Panc1 (cell line): ENCODE measurements around the gene ITPR3. TPM values are rescaled to one million over a fixed set of nuclear protein-coding genes. Genes with fewer than 3 reads are reported as not detected.

Experiments
- ATAC-seq: fragments of 200-7000 bp; cut with Tn5 transposase; 2 replicates; pipeline ENCODE4 v1.9.1; 2020; ENCODE audit warnings: mild to moderate bottlenecking, moderate library complexity
- BruUV-seq: library from RNA; stranded (reverse); fragments of 400-500 nt; replicated peaks from 2 replicates; lab custom pipeline; 2021; lab: Mats Ljungman, UMichigan
- CTCF ChIA-PET: fragments of 300-600 bp; sonication (Branson Sonifier 250); formaldehyde crosslinking; loops from one replicate; lab custom pipeline; 2022; ENCODE audit warnings: antibody characterized with exemption; lab: Charles Lee
- POLR2A ChIA-PET: fragments of 300-600 bp; sonication (Branson Sonifier 250); formaldehyde crosslinking; loops from one replicate; lab custom pipeline; 2022; ENCODE audit warnings: antibody characterized with exemption; lab: Charles Lee
- DNase-seq: peaks from one replicate; pipeline ENCODE4 v3.0.0-alpha.2; 2010; ENCODE audit warnings: low read depth, low spot score
- H3K27ac ChIP-seq: 2 replicates; pipeline ENCODE4 v1.5.1; 2011; ENCODE audit warnings: mild to moderate bottlenecking, low read length, inconsistent platforms
- H3K27me3 ChIP-seq: fragments of 200-500 bp; sonication (Bioruptor generic); 2 replicates; pipeline ENCODE4 v1.6.0; 2014; ENCODE audit warnings: low read length, inconsistent platforms; ENCODE audit not compliant: control insufficient read depth, insufficient read depth
- H3K36me3 ChIP-seq: fragments of 200-500 bp; sonication (Bioruptor generic); 2 replicates; pipeline ENCODE4 v1.5.1; 2014; ENCODE audit warnings: inconsistent platforms, mild to moderate bottlenecking, low read length, moderate library complexity; ENCODE audit not compliant: control insufficient read depth, insufficient read depth
- H3K4me1 ChIP-seq: 2 replicates; pipeline ENCODE4 v1.5.1; 2011; ENCODE audit warnings: inconsistent platforms, mild to moderate bottlenecking, low read length, moderate library complexity; ENCODE audit not compliant: control insufficient read depth, insufficient read depth
- H3K4me3 ChIP-seq, 2 experiments: 2 replicates each; pipeline ENCODE4 v1.5.1; 2011 to 2012; ENCODE audit warnings: low read depth in 2 of 2, low read length in 2 of 2, mild to moderate bottlenecking in 2 of 2, inconsistent platforms in 1 of 2, moderate library complexity in 1 of 2
- H3K9me3 ChIP-seq: fragments of 200-500 bp; sonication (Bioruptor generic); 2 replicates; pipeline ENCODE4 v1.5.1; 2014; ENCODE audit warnings: low read depth, mild to moderate bottlenecking, inconsistent platforms, low read length, moderate library complexity; ENCODE audit not compliant: control insufficient read depth, insufficient read depth
- POLR2AphosphoS5 ChIP-seq: IDR thresholded peaks from 2 replicates; pipeline ENCODE4 v1.6.1; 2012; ENCODE audit warnings: mild to moderate bottlenecking, low read depth, low read length, moderate library complexity
- REST ChIP-seq, 2 experiments: IDR thresholded peaks; 2 replicates each; pipeline ENCODE4 v1.6.1; 2011 to 2012; ENCODE audit warnings: low read depth in 2 of 2, control low read depth in 1 of 2, low read length in 1 of 2, mild to moderate bottlenecking in 1 of 2, moderate library complexity in 1 of 2; ENCODE audit not compliant: insufficient read depth in 1 of 2
- SIN3A ChIP-seq: IDR thresholded peaks from 2 replicates; pipeline ENCODE4 v1.6.1; 2012; ENCODE audit warnings: low read depth, mild to moderate bottlenecking, low read length, moderate library complexity, borderline replicate concordance; ENCODE audit not compliant: insufficient read depth
- TCF7L2 ChIP-seq: IDR thresholded peaks from 2 replicates; pipeline ENCODE4 v1.6.1; 2011; ENCODE audit warnings: mild to moderate bottlenecking, low read depth, low read length, inconsistent platforms
- in situ Hi-C: cut with HindIII; loops from 2 replicates; pipeline ENCODE4 v1.10.0; 2016; ENCODE audit warnings: low sequenced_read_pairs, low pct_unique_long_range_greater_than_20kb
- intact Hi-C: fragments of 100-400 bp; cut with micrococcal nuclease; formaldehyde crosslinking; loops from one replicate; pipeline ENCODE4 v1.10.0; 2022; ENCODE audit not compliant: unreplicated experiment
- total RNA-seq: library from RNA; stranded (reverse); gene quantifications from one replicate; pipeline ENCODE4 v1.2.1, GENCODE V29; 2021; ENCODE audit not compliant: unreplicated experiment

Gene ITPR3
- total RNA-seq, 1 experiment from 2014 or later = 65.8 TPM

GRCh38 chr6:33725222-33725621 lies 104.1 kb downstream of the ITPR3 start:
- Histone ChIP-seq H3K36me3 (no peaks in the 10 kb centered on the region), H3K4me3 (no peak overlapping the region), H3K9me3 (no peaks in the 10 kb centered on the region), H3K27me3 (peaks cover 4% of the 10 kb centered on the region; the same call in 1 of the 2 replicates), H3K27ac (no peak overlapping the region), H3K4me1 (no peaks in the 10 kb centered on the region)
- ATAC-seq (no peak), DNase-seq (no peak)
- intact Hi-C loops (no loop called here), in situ Hi-C loops (no loop called here)
- no TSS peak for BruUV-seq
- TF ChIP-seq POLR2AphosphoS5 = no peak
- no peak for TF ChIP-seq REST (IDR thresholded peaks at IDR 0.05; ENCODE audit: insufficient read depth in 1 of 2, low read depth in 2 of 2, low read length in 1 of 2)
- no peak for TF ChIP-seq SIN3A
- TF ChIP-seq TCF7L2 = no peak
- POLR2A ChIA-PET = no interaction called here
- CTCF ChIA-PET = no interaction called here

GRCh38 chr6:33725891-33726673 lies 105.0 kb downstream of the ITPR3 start:
- no peak for TF ChIP-seq SIN3A
- TF ChIP-seq TCF7L2 = no peak
- TF ChIP-seq REST (IDR thresholded peaks at IDR 0.05; ENCODE audit: insufficient read depth in 1 of 2, low read depth in 2 of 2, low read length in 1 of 2) = no peak
- no peak for TF ChIP-seq POLR2AphosphoS5
- CTCF ChIA-PET = no interaction called here
- intact Hi-C loops = no loop called here

More at GRCh38 chr6:33725891-33726673, 105.0 kb downstream of the ITPR3 start:
- ATAC-seq (no peak), DNase-seq (no peak)
- POLR2A ChIA-PET = no interaction called here
- in situ Hi-C loops = no loop called here
- Histone ChIP-seq H3K27ac (no peak overlapping the region), H3K36me3 (no peaks in the 10 kb centered on the region), H3K27me3 (peaks cover 2% of the 10 kb centered on the region; the same call in 1 of the 2 replicates), H3K4me1 (no peaks in the 10 kb centered on the region), H3K9me3 (no peaks in the 10 kb centered on the region), H3K4me3 (no peak overlapping the region)
- no TSS peak for BruUV-seq
